IMR-90 (cell line): ENCODE measurements around the gene IRAK1. TPM values are rescaled to one million over a fixed set of nuclear protein-coding genes. Genes with fewer than 3 reads are reported as not detected.

Experiments used
- ATAC-seq: fragments of 200-7000 bp; cut with Tn5 transposase; 2 replicates; pipeline ENCODE4 v1.9.1; 2020; ENCODE audit warnings: low read depth, mild to moderate bottlenecking, moderate library complexity
- BruUV-seq: library from RNA; stranded (reverse); fragments of 400-500 nt; replicated peaks from 2 replicates; lab custom pipeline; 2021; lab: Mats Ljungman, UMichigan
- CTCF ChIA-PET: fragments of 300-600 bp; formaldehyde crosslinking; extraction: SDS; loops from one replicate; lab custom pipeline; 2021; ENCODE audit warnings: antibody characterized with exemption; lab: Yijun Ruan, JAX
- POLR2A ChIA-PET: fragments of 300-600 bp; sonication (Branson Sonifier 250); formaldehyde crosslinking; loops from one replicate; lab custom pipeline; 2022; ENCODE audit warnings: antibody characterized with exemption; ENCODE audit not compliant: unreplicated experiment; lab: Charles Lee
- DNase-seq: peaks from one replicate; pipeline ENCODE4 v3.0.0; 2013
- H2AFZ ChIP-seq: replicated peaks from 2 replicates; pipeline ENCODE3; 2013; ENCODE audit warnings: low read length, mild to moderate bottlenecking; ENCODE audit not compliant: poor library complexity
- H2AK5ac ChIP-seq: 2 replicates; pipeline ENCODE4 v1.6.1; 2013; ENCODE audit warnings: low read depth, low read length, inconsistent platforms
- H2AK9ac ChIP-seq: replicated peaks from 2 replicates; pipeline ENCODE3; 2013; ENCODE audit warnings: mild to moderate bottlenecking, low read depth, low read length, moderate library complexity; ENCODE audit not compliant: poor library complexity
- H2BK120ac ChIP-seq: 2 replicates; pipeline ENCODE4 v1.6.1; 2013; ENCODE audit warnings: low read depth, low read length, inconsistent platforms
- H2BK15ac ChIP-seq: 3 replicates; pipeline ENCODE4 v1.6.1; 2013; ENCODE audit warnings: low read depth, low read length, inconsistent platforms
- H2BK20ac ChIP-seq: 2 replicates; pipeline ENCODE4 v1.6.1; 2013; ENCODE audit warnings: low read depth, mild to moderate bottlenecking, inconsistent platforms, low read length, moderate library complexity
- H2BK5ac ChIP-seq: 2 replicates; pipeline ENCODE4 v1.6.1; 2013; ENCODE audit warnings: mild to moderate bottlenecking, low read depth, low read length, inconsistent platforms; ENCODE audit not compliant: poor library complexity, severe bottlenecking
- H3K14ac ChIP-seq: replicated peaks from 2 replicates; pipeline ENCODE4 v1.6.1; 2013; ENCODE audit warnings: low read depth, low read length, inconsistent platforms
- H3K18ac ChIP-seq: 2 replicates; pipeline ENCODE4 v1.6.1; 2013; ENCODE audit warnings: low read depth, low read length, control low read depth
- H3K23ac ChIP-seq: 2 replicates; pipeline ENCODE4 v1.6.1; 2013; ENCODE audit warnings: low read depth, low read length, inconsistent platforms
- H3K27ac ChIP-seq: 2 replicates; pipeline ENCODE4 v1.5.1; 2013; ENCODE audit warnings: mild to moderate bottlenecking, control low read depth, low read length; ENCODE audit not compliant: insufficient read depth
- H3K27me3 ChIP-seq: 2 replicates; pipeline ENCODE4 v1.6.1; 2013; ENCODE audit warnings: low read length; ENCODE audit not compliant: control insufficient read depth, insufficient read depth
- H3K36me3 ChIP-seq: 2 replicates; pipeline ENCODE4 v1.6.1; 2013; ENCODE audit warnings: low read length, mixed read lengths; ENCODE audit not compliant: control insufficient read depth, insufficient read depth
- H3K4ac ChIP-seq: 2 replicates; pipeline ENCODE4 v1.6.1; 2013; ENCODE audit warnings: low read depth, low read length, inconsistent platforms
- H3K4me1 ChIP-seq: 2 replicates; pipeline ENCODE4 v1.6.1; 2013; ENCODE audit warnings: low read length, mixed read lengths; ENCODE audit not compliant: control insufficient read depth, insufficient read depth
- H3K4me2 ChIP-seq: 2 replicates; pipeline ENCODE4 v1.6.1; 2013; ENCODE audit warnings: low read depth, mild to moderate bottlenecking, control low read depth, low read length, moderate library complexity
- H3K4me3 ChIP-seq: 2 replicates; pipeline ENCODE4 v1.5.1; 2013; ENCODE audit warnings: low read depth, mild to moderate bottlenecking, control low read depth, low read length, moderate library complexity; ENCODE audit not compliant: insufficient read depth
- H3K56ac ChIP-seq: 2 replicates; pipeline ENCODE4 v1.6.1; 2013; ENCODE audit warnings: low read length, inconsistent platforms; ENCODE audit not compliant: insufficient read depth; ENCODE audit errors: extremely low read depth
- H3K79me1 ChIP-seq, 2 experiments: 2 replicates each; pipeline ENCODE4 v1.6.1; 2013; ENCODE audit warnings: low read length in 2 of 2, inconsistent platforms in 1 of 2, low read depth in 1 of 2
- H3K9ac ChIP-seq: 2 replicates; pipeline ENCODE4 v1.6.1; 2013; ENCODE audit warnings: low read depth, low read length, control low read depth
- H3K9me1 ChIP-seq: 2 replicates; pipeline ENCODE4 v1.6.1; 2013; ENCODE audit warnings: low read length, inconsistent platforms; ENCODE audit not compliant: insufficient read depth
- H3K9me3 ChIP-seq: 2 replicates; pipeline ENCODE4 v1.6.1; 2013; ENCODE audit warnings: low read length; ENCODE audit not compliant: control insufficient read depth, insufficient read depth
- H4K20me1 ChIP-seq: 2 replicates; pipeline ENCODE4 v1.6.1; 2013; ENCODE audit warnings: low read length, inconsistent platforms; ENCODE audit not compliant: insufficient read depth
- H4K5ac ChIP-seq: 2 replicates; pipeline ENCODE4 v1.6.1; 2013; ENCODE audit warnings: mild to moderate bottlenecking, low read depth, low read length, control low read depth
- H4K8ac ChIP-seq, 2 experiments: 2 replicates each; pipeline ENCODE4 v1.6.1; 2013; ENCODE audit warnings: low read depth in 2 of 2, low read length in 2 of 2, control low read depth in 1 of 2, inconsistent platforms in 1 of 2
- H4K91ac ChIP-seq: 2 replicates; pipeline ENCODE4 v1.6.1; 2013; ENCODE audit warnings: low read depth, low read length, inconsistent platforms; ENCODE audit not compliant: insufficient read depth
- BHLHE40 ChIP-seq: fragments of 150-350 bp; IDR thresholded peaks from 2 replicates; pipeline ENCODE4 v1.6.1; 2016; ENCODE audit warnings: mild to moderate bottlenecking, low read depth, low read length
- CEBPB ChIP-seq: IDR thresholded peaks from 2 replicates; pipeline ENCODE4 v1.6.1; 2012; ENCODE audit warnings: low read depth, low read length, improper control_type of control experiment
- CHD1 ChIP-seq: IDR thresholded peaks from 2 replicates; pipeline ENCODE4 v1.6.1; 2012; ENCODE audit warnings: low read depth, low read length, improper control_type of control experiment
- CTCF ChIP-seq: conservative IDR thresholded peaks from 2 replicates; pipeline ENCODE4 v1.5.1; 2012; ENCODE audit warnings: mild to moderate bottlenecking, low read depth, low read length, improper control_type of control experiment
- ELK1 ChIP-seq: fragments of 150-350 bp; IDR thresholded peaks from 2 replicates; pipeline ENCODE4 v1.6.1; 2016; ENCODE audit warnings: low read depth, mild to moderate bottlenecking, low read length, moderate library complexity, borderline replicate concordance
- FOS ChIP-seq: fragments of 150-350 bp; IDR thresholded peaks from 2 replicates; pipeline ENCODE4 v1.6.1; 2016; ENCODE audit warnings: low read depth, low read length
- MAZ ChIP-seq: IDR thresholded peaks from 2 replicates; pipeline ENCODE4 v1.6.1; 2012; ENCODE audit warnings: low read depth, mild to moderate bottlenecking, low read length, improper control_type of control experiment, moderate library complexity, borderline replicate concordance
- NFE2L2 ChIP-seq: fragments of 150-350 bp; IDR thresholded peaks from 2 replicates; pipeline ENCODE4 v1.6.1; 2016; ENCODE audit warnings: low read depth, mild to moderate bottlenecking, low read length
- POLR2A ChIP-seq: IDR thresholded peaks from 2 replicates; pipeline ENCODE4 v1.6.1; 2012; ENCODE audit warnings: mild to moderate bottlenecking, low read depth, low read length
- RAD21 ChIP-seq: IDR thresholded peaks from 2 replicates; pipeline ENCODE4 v1.6.1; 2012; ENCODE audit warnings: low read length, improper control_type of control experiment
- RCOR1 ChIP-seq: IDR thresholded peaks from 2 replicates; pipeline ENCODE4 v1.6.1; 2012; ENCODE audit warnings: mild to moderate bottlenecking, low read length, improper control_type of control experiment; ENCODE audit not compliant: insufficient replicate concordance
- RFX5 ChIP-seq: IDR thresholded peaks from 2 replicates; pipeline ENCODE4 v1.8.0; 2012; ENCODE audit warnings: low read depth, mild to moderate bottlenecking, low read length, moderate library complexity
- USF2 ChIP-seq: fragments of 150-350 bp; IDR thresholded peaks from 2 replicates; pipeline ENCODE4 v1.6.1; 2017; ENCODE audit warnings: mild to moderate bottlenecking, antibody characterized with exemption, low read length, low read depth
- WGBS, 2 experiments: methylation state at CpG; one replicate each; pipeline versions ENCODE4 v1.1.5 to v1.1.7; 2013; ENCODE audit warnings: missing lambda C conversion rate in 2 of 2; ENCODE audit not compliant: insufficient read length in 1 of 2; ENCODE audit errors: extremely low coverage in 2 of 2; 5-methylcytosine and 5-hydroxymethylcytosine counted together
- dilution Hi-C: fragments of 300-500 bp; cut with HindIII; formaldehyde crosslinking; loops from one replicate; pipeline ENCODE4 v1.14.3; 2018; ENCODE audit warnings: low sequenced_read_pairs; ENCODE audit not compliant: unreplicated experiment
- in situ Hi-C: fragments of 300-500 bp; cut with MboI; formaldehyde crosslinking; loops from 3 replicates; pipeline ENCODE4 v1.14.3; 2019; ENCODE audit warnings: low sequenced_read_pairs, inconsistent platforms, mixed read lengths
- intact Hi-C: fragments of 100-400 bp; cut with micrococcal nuclease; formaldehyde crosslinking; loops from 2 replicates; pipeline ENCODE4 v1.10.0; 2022
- polyA plus RNA-seq, 3 experiments: library from polyadenylated mRNA; depleted of rRNA; stranded (reverse); fragments of >200 nt; gene quantifications; 2 replicates each; pipeline ENCODE4 v1.2.3, GENCODE V29; 2012; ENCODE audit warnings: low replicate concordance in 1 of 3
- total RNA-seq: library from RNA; depleted of rRNA; stranded (reverse); fragments of >200 nt; gene quantifications from 2 replicates; pipeline ENCODE4 v1.2.3, GENCODE V29; 2012

Gene IRAK1
- total and polyA plus RNA-seq, 2 of the 4 experiments (the other 2 are of a cell fraction) = 33.3 to 50.2 TPM

- TF ChIP-seq BHLHE40 = peak; percentile 68
These were observed 26.5 kb upstream of the IRAK1 start (continued) for GRCh38 chrX:154046031-154046781.

- H3K79me1 ChIP-seq = peaks cover 6 to 58% of the 10 kb centered on the region in 2 experiments; a peak in 3 of 4 replicates
- DNase-seq = no peak
- intact Hi-C loops (no loop called here), dilution Hi-C loops (no loop called here), in situ Hi-C loops (no loop called here)
- H2AK5ac ChIP-seq = peak overlapping the region; percentile 26; the same call in 1 of the 2 replicates
- ATAC-seq = no peak
- H3K4ac ChIP-seq = no peak overlapping the region
- H3K4me2 ChIP-seq = no peak overlapping the region
- H2BK20ac ChIP-seq = no peak overlapping the region
- no peak overlapping the region for H4K5ac ChIP-seq
- H3K27ac ChIP-seq = no peak overlapping the region
- no peak overlapping the region for H2BK120ac ChIP-seq
- H3K14ac ChIP-seq = no peak overlapping the region
- H3K4me3 ChIP-seq = no peak overlapping the region
- H2BK15ac ChIP-seq = no peak overlapping the region
- no peaks in the 10 kb centered on the region for H3K9me3 ChIP-seq
- H4K8ac ChIP-seq = no peak overlapping the region
- ChIA-PET CTCF (no interaction called here), POLR2A (no interaction called here)
- no peak overlapping the region for H2AK9ac ChIP-seq
- no peaks in the 10 kb centered on the region; the same call in 1 of the 2 replicates for H3K36me3 ChIP-seq
- H3K4me1 ChIP-seq = peaks cover 21% of the 10 kb centered on the region
- no peak overlapping the region for H3K23ac ChIP-seq
- H3K56ac ChIP-seq = no peak overlapping the region
- no peak overlapping the region for H2BK5ac ChIP-seq
- WGBS, 2 experiments = no CpG with 5 or more reads among the region's 6 CpGs
- H2AFZ ChIP-seq = no peak overlapping the region
- BruUV-seq = no TSS peak
- no peak overlapping the region for H3K18ac ChIP-seq
- no peak overlapping the region for H4K91ac ChIP-seq
- no peak overlapping the region for H3K9ac ChIP-seq
- H3K27me3 ChIP-seq = no peaks in the 10 kb centered on the region
- peaks cover 33% of the 10 kb centered on the region for H4K20me1 ChIP-seq
- peaks cover 15% of the 10 kb centered on the region for H3K9me1 ChIP-seq
- no peak for TF ChIP-seq POLR2A
- TF ChIP-seq CHD1 = no peak
- no peak for TF ChIP-seq CEBPB
- no peak for TF ChIP-seq RFX5
- no peak for TF ChIP-seq RAD21
- no peak for TF ChIP-seq MAZ
- TF ChIP-seq FOS = no peak
- no peak for TF ChIP-seq RCOR1
- TF ChIP-seq USF2 = no peak
- no peak for TF ChIP-seq NFE2L2
- TF ChIP-seq BHLHE40 = no peak
- no peak for TF ChIP-seq CTCF
- no peak for TF ChIP-seq ELK1
These were observed 24.4 kb upstream of the IRAK1 start for GRCh38 chrX:154044091-154044490.
